PC-3 (cell line): ENCODE measurements around the gene AFAP1L2.

Experiments
- EZH2 ChIP-seq: fragments of 300-600 bp; sonication (generic); IDR thresholded peaks from one replicate; pipeline ENCODE4 v1.6.1; 2017; ENCODE audit warnings: antibody characterized with exemption, mild to moderate bottlenecking, low read length; ENCODE audit not compliant: unreplicated experiment
- EZH2phosphoT487 ChIP-seq: fragments of 300-600 bp; sonication (generic); IDR thresholded peaks from 2 replicates; pipeline ENCODE4 v1.6.1; 2018; ENCODE audit warnings: mild to moderate bottlenecking, antibody characterized with exemption, low read length, borderline replicate concordance
- TF ChIP-seq, protein P1 (sequence below): fragments of 300-600 bp; sonication (generic); conservative IDR thresholded peaks from 2 replicates; pipeline ENCODE4 v1.5.1; 2017; ENCODE audit warnings: antibody characterized with exemption, low read depth, mild to moderate bottlenecking, low read length

DNA sequence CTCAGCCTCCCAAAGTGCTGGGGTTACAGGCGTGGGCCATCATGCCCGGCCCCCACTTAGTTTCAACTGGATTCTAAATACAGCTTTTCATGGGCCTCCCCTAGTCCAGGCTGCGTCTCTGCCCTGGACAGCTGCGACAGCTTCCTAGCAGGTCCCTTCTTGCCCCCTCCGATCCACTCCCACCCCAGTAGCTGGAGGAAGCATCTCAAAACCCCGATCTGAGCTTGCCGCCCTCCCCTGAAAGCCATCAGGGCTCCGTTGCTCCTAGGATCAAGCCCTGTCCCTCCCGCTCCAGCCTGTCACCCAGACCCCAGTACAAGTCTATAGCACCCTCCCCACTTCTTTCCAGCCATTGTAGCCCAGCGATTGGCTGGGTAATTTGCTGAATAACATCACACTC lies 100.7 kb downstream of the AFAP1L2 start:
- TF ChIP-seq, protein P1, sequence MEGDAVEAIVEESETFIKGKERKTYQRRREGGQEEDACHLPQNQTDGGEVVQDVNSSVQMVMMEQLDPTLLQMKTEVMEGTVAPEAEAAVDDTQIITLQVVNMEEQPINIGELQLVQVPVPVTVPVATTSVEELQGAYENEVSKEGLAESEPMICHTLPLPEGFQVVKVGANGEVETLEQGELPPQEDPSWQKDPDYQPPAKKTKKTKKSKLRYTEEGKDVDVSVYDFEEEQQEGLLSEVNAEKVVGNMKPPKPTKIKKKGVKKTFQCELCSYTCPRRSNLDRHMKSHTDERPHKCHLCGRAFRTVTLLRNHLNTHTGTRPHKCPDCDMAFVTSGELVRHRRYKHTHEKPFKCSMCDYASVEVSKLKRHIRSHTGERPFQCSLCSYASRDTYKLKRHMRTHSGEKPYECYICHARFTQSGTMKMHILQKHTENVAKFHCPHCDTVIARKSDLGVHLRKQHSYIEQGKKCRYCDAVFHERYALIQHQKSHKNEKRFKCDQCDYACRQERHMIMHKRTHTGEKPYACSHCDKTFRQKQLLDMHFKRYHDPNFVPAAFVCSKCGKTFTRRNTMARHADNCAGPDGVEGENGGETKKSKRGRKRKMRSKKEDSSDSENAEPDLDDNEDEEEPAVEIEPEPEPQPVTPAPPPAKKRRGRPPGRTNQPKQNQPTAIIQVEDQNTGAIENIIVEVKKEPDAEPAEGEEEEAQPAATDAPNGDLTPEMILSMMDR = no peak
- TF ChIP-seq EZH2 (no peak), EZH2phosphoT487 (no peak)
